DMS79 treated with DMSO at 0.1 percent for 48 hours (cell line): Measurements from ENCODE around the gene MRPL49.
"Not testable (repeated sequence)": the region's sequence is repeated elsewhere in the genome, so short reads cannot be mapped to it uniquely, and the experiment has no call there.

ENCODE experiments used
- DNase-seq: peaks from one replicate; lab custom pipeline; 2025; lab: John Stamatoyannopoulos, UW

The MRPL49 gene

GRCh38 chr11:65165410-65166317 lies 43.5 kb downstream of the MRPL49 start:
- DNase-seq = no peak

DNA sequence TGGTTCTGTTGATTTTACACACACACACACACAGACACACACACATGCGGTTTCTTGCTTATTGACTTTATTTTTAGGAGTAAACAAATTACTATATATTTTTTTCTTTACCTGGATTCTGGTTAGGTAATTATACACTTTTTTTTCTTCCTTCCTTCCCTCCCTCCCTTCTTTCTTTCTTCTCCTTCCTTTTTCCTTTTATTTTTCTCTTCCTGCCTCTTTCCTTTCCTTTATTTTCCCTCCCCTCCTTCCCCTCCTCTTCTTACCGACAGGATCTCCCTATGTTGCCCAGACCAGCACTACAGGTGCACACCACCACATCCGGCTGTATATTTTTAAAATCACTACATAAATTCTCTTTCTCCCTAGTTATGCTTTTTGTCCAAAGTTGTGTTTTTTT lies 44.8 kb downstream of the MRPL49 start:
- DNase-seq = no peak

GRCh38 chr11:65167656-65168055 lies 45.5 kb downstream of the MRPL49 start:
- no peak for DNase-seq

- DNase-seq = no peak
These were observed 47.1 kb downstream of the MRPL49 start for GRCh38 chr11:65169164-65169641.

DNA sequence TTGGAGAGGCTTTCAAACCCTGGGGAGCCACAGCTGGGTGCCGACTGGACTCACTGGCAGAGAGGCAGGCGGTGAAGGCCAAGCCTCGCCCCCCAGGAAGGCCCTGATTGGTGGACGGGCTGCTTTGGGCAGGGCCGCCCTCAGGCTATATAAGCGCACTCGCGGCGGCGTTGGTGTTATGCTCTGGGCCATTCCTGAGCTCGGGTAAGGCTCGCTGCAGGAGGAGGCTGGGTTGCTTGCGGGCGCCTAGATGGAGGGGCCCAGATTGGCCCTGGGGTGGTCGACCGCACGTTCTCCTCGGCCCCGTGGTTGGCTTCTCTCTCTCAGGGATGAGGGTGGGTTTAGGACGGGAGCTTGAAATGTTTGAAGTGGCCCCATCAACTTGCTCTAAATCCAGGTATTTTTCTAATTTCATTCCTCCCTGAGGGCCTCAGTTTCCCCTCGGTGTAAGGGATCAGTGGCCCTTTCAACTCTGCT lies 48.0 kb downstream of the MRPL49 start, which contains the start of gene SPDYC:
TSS of gene SPDYC (plus strand) at position 176 of the 477 bp plus-strand sequence. CDS start 1,125 bp downstream, outside the sequence.
- DNase-seq = no peak

DNA sequence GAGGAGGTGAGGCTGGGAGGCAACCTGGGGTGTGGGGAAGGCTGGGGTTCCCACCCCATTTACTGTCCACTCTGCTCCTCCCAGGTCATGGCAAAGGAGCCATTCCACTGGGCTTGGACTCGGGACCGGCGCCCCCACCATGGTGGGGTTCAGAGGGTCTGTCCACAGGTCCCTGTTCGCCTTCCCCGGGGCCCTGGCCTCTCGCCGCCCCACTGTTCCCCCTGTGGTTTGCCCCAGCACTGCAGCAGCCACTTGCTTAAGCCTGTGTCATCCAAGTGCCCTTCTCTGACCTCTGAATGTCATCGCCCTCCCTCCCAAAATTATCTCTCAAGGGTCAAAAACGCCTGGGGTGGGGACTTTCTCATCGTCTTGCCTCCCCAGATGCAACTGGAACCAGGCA lies 50.5 kb downstream of the MRPL49 start:
- DNase-seq = no peak

GRCh38 chr11:65174571-65175010 lies 52.5 kb downstream of the MRPL49 start:
- not testable (repeated sequence) for DNase-seq
